HG03095 (cell line): ENCODE measurements around the gene SH3TC1.

ENCODE experiments used
- ATAC-seq: cut with Tn5 transposase; IDR thresholded peaks from one replicate; pipeline ENCODE4 v1.9.1; 2021; ENCODE audit warnings: moderate library complexity; ENCODE audit not compliant: unreplicated experiment

The SH3TC1 gene

GRCh38 chr4:8197521-8197920 lies 1.6 kb upstream of the SH3TC1 start:
- no peak for ATAC-seq

- peak; percentile 1 for ATAC-seq
These were observed 734 bp upstream of the SH3TC1 start for GRCh38 chr4:8198206-8198905.

- no peak for ATAC-seq
These were observed 658 bp downstream of the SH3TC1 start for GRCh38 chr4:8199594-8200301.

GRCh38 chr4:8200302-8200975 lies 1.3 kb downstream of the SH3TC1 start:
- no peak for ATAC-seq

- peak; percentile 38 for ATAC-seq
These were observed 2.3 kb downstream of the SH3TC1 start for GRCh38 chr4:8201321-8201781.

GRCh38 chr4:8202108-8203051 lies 3.3 kb downstream of the SH3TC1 start:
- ATAC-seq: no peak

- ATAC-seq: no peak
These were observed 3.9 kb downstream of the SH3TC1 start for GRCh38 chr4:8203052-8203401.

- no peak for ATAC-seq
These were observed 4.7 kb downstream of the SH3TC1 start for GRCh38 chr4:8203817-8204216.

GRCh38 chr4:8204576-8205227 lies 5.6 kb downstream of the SH3TC1 start:
- no peak for ATAC-seq

GRCh38 chr4:8205241-8205707 lies 6.2 kb downstream of the SH3TC1 start:
- ATAC-seq: no peak

GRCh38 chr4:8205749-8206611 lies 6.9 kb downstream of the SH3TC1 start:
- no peak for ATAC-seq

GRCh38 chr4:8207314-8207713 lies 8.2 kb downstream of the SH3TC1 start:
- ATAC-seq: no peak

GRCh38 chr4:8208565-8208964 lies 9.5 kb downstream of the SH3TC1 start:
- ATAC-seq: no peak

- no peak for ATAC-seq
These were observed 10.2 kb downstream of the SH3TC1 start for GRCh38 chr4:8209181-8209874.

- ATAC-seq: no peak
These were observed 10.9 kb downstream of the SH3TC1 start for GRCh38 chr4:8210010-8210409.

- ATAC-seq: no peak
These were observed 11.5 kb downstream of the SH3TC1 start for GRCh38 chr4:8210616-8211015.

- no peak for ATAC-seq
These were observed 12.2 kb downstream of the SH3TC1 start for GRCh38 chr4:8211251-8211650.

- ATAC-seq: no peak
These were observed 12.9 kb downstream of the SH3TC1 start for GRCh38 chr4:8211737-8212581.
